ENCODE results near the gene ZSWIM6. TPM values are rescaled to one million over a fixed set of nuclear protein-coding genes. Genes with fewer than 3 reads are reported as not detected.

Gene ZSWIM6
- total RNA-seq, 1 experiment from 2014 or later = 10.8 TPM

GRCh38 chr5:61290791-61291210, 41.3 kb upstream of the ZSWIM6 start:
- DNase-seq (ENCODE audit: low read depth, low spot score) = no peak
- ChIA-PET POLR2A (no interaction called here), CTCF (no interaction called here)
- Histone ChIP-seq H3K4me3 (ENCODE audit: low read depth in 2 of 2, low read length in 2 of 2) (no peak overlapping the region), H3K9me3 (ENCODE audit: control insufficient read depth, insufficient read depth, low read depth, low read length) (no peaks in the 10 kb centered on the region), H3K36me3 (ENCODE audit: control insufficient read depth, insufficient read depth, low read length) (no peaks in the 10 kb centered on the region), H3K4me1 (ENCODE audit: control insufficient read depth, insufficient read depth, low read length) (no peaks in the 10 kb centered on the region), H3K27me3 (ENCODE audit: control insufficient read depth, insufficient read depth, low read length) (no peaks in the 10 kb centered on the region), H3K27ac (ENCODE audit: low read length) (no peak overlapping the region)
- no TSS peak for BruUV-seq (replicated peaks)
- TF ChIP-seq TCF7L2 (IDR thresholded peaks at IDR 0.05; ENCODE audit: low read depth, low read length) (no peak), SIN3A (IDR thresholded peaks at IDR 0.05; ENCODE audit: borderline replicate concordance, insufficient read depth, low read depth, low read length) (no peak), POLR2AphosphoS5 (IDR thresholded peaks at IDR 0.05; ENCODE audit: low read depth, low read length) (no peak)
- in situ Hi-C loops (cut with HindIII; ENCODE audit: low pct_unique_long_range_greater_than_20kb, low sequenced_read_pairs) = no loop called here
- ATAC-seq = no peak
- intact Hi-C loops (cut with micrococcal nuclease; ENCODE audit: unreplicated experiment) = no loop called here

GRCh38 chr5:61292062-61292657, 39.9 kb upstream of the ZSWIM6 start:
- Histone ChIP-seq H3K27me3 (ENCODE audit: control insufficient read depth, insufficient read depth, low read length) (no peaks in the 10 kb centered on the region), H3K4me3 (ENCODE audit: low read depth in 2 of 2, low read length in 2 of 2) (no peak overlapping the region), H3K27ac (ENCODE audit: low read length) (no peak overlapping the region), H3K36me3 (ENCODE audit: control insufficient read depth, insufficient read depth, low read length) (no peaks in the 10 kb centered on the region), H3K4me1 (ENCODE audit: control insufficient read depth, insufficient read depth, low read length) (no peaks in the 10 kb centered on the region), H3K9me3 (ENCODE audit: control insufficient read depth, insufficient read depth, low read depth, low read length) (no peaks in the 10 kb centered on the region)
- intact Hi-C loops (cut with micrococcal nuclease; ENCODE audit: unreplicated experiment) (no loop called here), in situ Hi-C loops (cut with HindIII; ENCODE audit: low pct_unique_long_range_greater_than_20kb, low sequenced_read_pairs) (no loop called here)
- POLR2A ChIA-PET = no interaction called here
- no TSS peak for BruUV-seq (replicated peaks)
- DNase-seq (ENCODE audit: low read depth, low spot score) (no peak), ATAC-seq (no peak)
- TF ChIP-seq TCF7L2 (IDR thresholded peaks at IDR 0.05; ENCODE audit: low read depth, low read length) = no peak
- TF ChIP-seq POLR2AphosphoS5 (IDR thresholded peaks at IDR 0.05; ENCODE audit: low read depth, low read length) = no peak
- TF ChIP-seq SIN3A (IDR thresholded peaks at IDR 0.05; ENCODE audit: borderline replicate concordance, insufficient read depth, low read depth, low read length) = no peak
- TF ChIP-seq CTCF (IDR thresholded peaks at IDR 0.05) = no peak
- no peak for TF ChIP-seq REST (IDR thresholded peaks at IDR 0.05; ENCODE audit: insufficient read depth in 1 of 2, low read depth in 2 of 2, low read length in 1 of 2)
- CTCF ChIA-PET = no interaction called here

GRCh38 chr5:61293071-61293470, 39.0 kb upstream of the ZSWIM6 start:
- intact Hi-C loops (cut with micrococcal nuclease; ENCODE audit: unreplicated experiment) = no loop called here
- ATAC-seq = no peak
- no peaks in the 10 kb centered on the region for H3K27me3 ChIP-seq (ENCODE audit: control insufficient read depth, insufficient read depth, low read length)
- H3K4me3 ChIP-seq (ENCODE audit: low read depth in 2 of 2, low read length in 2 of 2) = no peak overlapping the region
- in situ Hi-C loops (cut with HindIII; ENCODE audit: low pct_unique_long_range_greater_than_20kb, low sequenced_read_pairs) = no loop called here
- DNase-seq (ENCODE audit: low read depth, low spot score) = no peak
- TF ChIP-seq TCF7L2 (IDR thresholded peaks at IDR 0.05; ENCODE audit: low read depth, low read length) (no peak), POLR2AphosphoS5 (IDR thresholded peaks at IDR 0.05; ENCODE audit: low read depth, low read length) (no peak), REST (IDR thresholded peaks at IDR 0.05; ENCODE audit: insufficient read depth in 1 of 2, low read depth in 2 of 2, low read length in 1 of 2) (no peak), CTCF (IDR thresholded peaks at IDR 0.05) (no peak), SIN3A (IDR thresholded peaks at IDR 0.05; ENCODE audit: borderline replicate concordance, insufficient read depth, low read depth, low read length) (no peak)
- H3K36me3 ChIP-seq (ENCODE audit: control insufficient read depth, insufficient read depth, low read length) = no peaks in the 10 kb centered on the region
- no peaks in the 10 kb centered on the region for H3K9me3 ChIP-seq (ENCODE audit: control insufficient read depth, insufficient read depth, low read depth, low read length)
- BruUV-seq (replicated peaks) = no TSS peak
- CTCF ChIA-PET = no interaction called here
- H3K27ac ChIP-seq (ENCODE audit: low read length) = no peak overlapping the region
- 0 out of 2 replicates have a peak, but pooled peaks cover 2% of the 10 kb centered on the region for H3K4me1 ChIP-seq (ENCODE audit: control insufficient read depth, insufficient read depth, low read length)
- POLR2A ChIA-PET = no interaction called here
